Osteoblast (primary cell): ENCODE results near the gene CDH5. TPM values are rescaled to one million over a fixed set of nuclear protein-coding genes. Genes with fewer than 3 reads are reported as not detected.

Source experiments
- DNase-seq: peaks from one replicate; pipeline ENCODE4 v3.0.0; 2011; ENCODE audit warnings: low spot score, mixed read lengths; ENCODE audit not compliant: insufficient read length; ENCODE audit errors: missing footprints
- H2AFZ ChIP-seq: 2 replicates; pipeline ENCODE4 v1.6.0; 2011; ENCODE audit warnings: mild to moderate bottlenecking, low read length
- H3K27ac ChIP-seq: 2 replicates; pipeline ENCODE4 v1.5.1; 2011; ENCODE audit warnings: mild to moderate bottlenecking, low read depth, low read length, moderate library complexity
- H3K27me3 ChIP-seq: 2 replicates; pipeline ENCODE4 v1.6.0; 2012; ENCODE audit warnings: mild to moderate bottlenecking, control low read depth, inconsistent platforms, low read length, moderate library complexity; ENCODE audit not compliant: insufficient read depth
- H3K36me3 ChIP-seq: 2 replicates; pipeline ENCODE4 v1.5.1; 2011; ENCODE audit warnings: mild to moderate bottlenecking, low read length, control low read depth, moderate library complexity; ENCODE audit not compliant: insufficient read depth
- H3K4me1 ChIP-seq: 2 replicates; pipeline ENCODE4 v1.5.1; 2011; ENCODE audit warnings: mild to moderate bottlenecking, low read length, control low read depth, moderate library complexity; ENCODE audit not compliant: insufficient read depth
- H3K4me2 ChIP-seq: 2 replicates; pipeline ENCODE4 v1.6.0; 2011; ENCODE audit warnings: mild to moderate bottlenecking, low read length; ENCODE audit not compliant: insufficient read depth
- H3K4me3 ChIP-seq: fragments of 200-600 bp; sonication (generic); 3 replicates; pipeline ENCODE4 v1.5.1; 2012; ENCODE audit warnings: mild to moderate bottlenecking, low read length, inconsistent platforms; ENCODE audit not compliant: insufficient read depth
- H3K79me2 ChIP-seq: 2 replicates; pipeline ENCODE4 v1.6.0; 2012; ENCODE audit warnings: mild to moderate bottlenecking, low read length, control low read depth, inconsistent platforms; ENCODE audit not compliant: insufficient read depth
- H3K9me3 ChIP-seq: 2 replicates; pipeline ENCODE4 v1.5.1; 2011; ENCODE audit warnings: low read depth, low read length, control low read depth
- H4K20me1 ChIP-seq: 2 replicates; pipeline ENCODE4 v1.6.0; 2012; ENCODE audit warnings: mild to moderate bottlenecking, low read length, control low read depth; ENCODE audit not compliant: insufficient read depth
- CTCF ChIP-seq: IDR thresholded peaks from 2 replicates; pipeline ENCODE4 v1.5.1; 2011; ENCODE audit warnings: mild to moderate bottlenecking, low read depth, low read length, moderate library complexity; ENCODE audit errors: extremely low read depth
- total RNA-seq: library from RNA; depleted of rRNA; stranded (reverse); fragments of >200 nt; gene quantifications from 2 replicates; pipeline ENCODE4 v1.2.3, GENCODE V29; 2012

Gene CDH5
- total RNA-seq, 1 donor, result 0.72 TPM

GRCh38 chr16:66399930-66400329 lies 33.4 kb downstream of the CDH5 start:
- DNase-seq, result peak; percentile 93
- Histone ChIP-seq H3K4me1 (no peaks in the 10 kb centered on the region), H3K79me2 (no peaks in the 10 kb centered on the region), H3K9me3 (no peaks in the 10 kb centered on the region), H3K27ac (no peak overlapping the region), H3K4me2 (no peak overlapping the region), H3K27me3 (peaks cover 11% of the 10 kb centered on the region), H4K20me1 (no peaks in the 10 kb centered on the region), H2AFZ (no peak overlapping the region), H3K36me3 (no peaks in the 10 kb centered on the region), H3K4me3 (no peak overlapping the region)
- no peak for TF ChIP-seq CTCF

GRCh38 chr16:66400503-66401380 lies 34.3 kb downstream of the CDH5 start:
- peaks cover 15% of the 10 kb centered on the region for H3K27me3 ChIP-seq
- H4K20me1 ChIP-seq, result no peaks in the 10 kb centered on the region
- DNase-seq, result no peak
- no peak overlapping the region for H2AFZ ChIP-seq
- H3K36me3 ChIP-seq, result no peaks in the 10 kb centered on the region
- no peak overlapping the region for H3K27ac ChIP-seq
- H3K4me3 ChIP-seq, result no peak overlapping the region
- H3K9me3 ChIP-seq, result no peaks in the 10 kb centered on the region
- no peaks in the 10 kb centered on the region for H3K4me1 ChIP-seq
- TF ChIP-seq CTCF, result no peak
- H3K79me2 ChIP-seq, result no peaks in the 10 kb centered on the region
- H3K4me2 ChIP-seq, result no peak overlapping the region

GRCh38 chr16:66401610-66402009 lies 35.1 kb downstream of the CDH5 start:
- DNase-seq, result peak; percentile 88
- no peak overlapping the region for H3K27ac ChIP-seq
- H3K9me3 ChIP-seq, result no peaks in the 10 kb centered on the region
- H3K4me3 ChIP-seq, result no peak overlapping the region
- no peaks in the 10 kb centered on the region for H3K36me3 ChIP-seq
- TF ChIP-seq CTCF, result no peak
- peaks cover 19% of the 10 kb centered on the region for H3K27me3 ChIP-seq
- H2AFZ ChIP-seq, result no peak overlapping the region
- no peak overlapping the region for H3K4me2 ChIP-seq
- no peaks in the 10 kb centered on the region for H3K79me2 ChIP-seq
- no peaks in the 10 kb centered on the region for H4K20me1 ChIP-seq
- peaks cover 1% of the 10 kb centered on the region for H3K4me1 ChIP-seq

- H3K4me2 ChIP-seq, result no peak overlapping the region
- no peak overlapping the region for H3K27ac ChIP-seq
- DNase-seq, result no peak
Measured at GRCh38 chr16:66402166-66402565, 35.7 kb downstream of the CDH5 start.

More at GRCh38 chr16:66402166-66402565, 35.7 kb downstream of the CDH5 start:
- no peak for TF ChIP-seq CTCF
- no peaks in the 10 kb centered on the region for H4K20me1 ChIP-seq
- H3K4me1 ChIP-seq, result peaks cover 7% of the 10 kb centered on the region
- peaks cover 19% of the 10 kb centered on the region for H3K27me3 ChIP-seq
- no peaks in the 10 kb centered on the region for H3K79me2 ChIP-seq
- H3K4me3 ChIP-seq, result no peak overlapping the region
- no peaks in the 10 kb centered on the region for H3K9me3 ChIP-seq
- H3K36me3 ChIP-seq, result no peaks in the 10 kb centered on the region
- H2AFZ ChIP-seq, result no peak overlapping the region
